ENCODE results near the gene PTGER3.

The PTGER3 gene

DNA sequence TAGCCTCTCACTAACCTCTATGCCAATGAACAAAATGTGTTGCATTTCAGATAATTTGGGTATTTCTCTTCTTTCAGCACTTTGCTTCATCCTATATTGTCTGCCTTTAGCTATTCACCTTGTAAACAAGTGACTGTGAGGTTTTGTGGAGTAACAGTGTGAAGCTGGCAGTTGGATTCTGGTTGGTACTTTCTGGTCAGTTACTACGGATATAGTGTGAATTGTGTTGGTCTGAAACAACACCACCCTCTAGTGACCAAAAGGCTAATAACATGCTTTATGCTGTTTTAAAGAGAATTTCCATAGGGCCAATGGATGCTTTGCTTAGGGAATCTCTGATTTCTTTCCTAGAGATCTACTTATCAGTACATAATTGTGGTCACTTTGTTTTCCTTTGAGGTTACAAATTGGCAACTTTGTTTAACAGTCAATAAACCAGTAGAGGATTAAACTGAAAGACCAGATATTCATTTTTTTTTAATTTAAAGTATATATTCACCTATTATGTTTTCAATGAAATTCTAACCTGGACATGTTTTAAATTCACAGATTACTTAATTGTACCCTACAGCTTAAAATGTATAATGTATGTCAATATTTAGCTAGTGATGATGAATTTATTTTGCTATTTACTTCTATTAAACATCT is 2.5 kb upstream of the PTGER3 start:
- DNase-seq (ENCODE audit: low read depth) = no peak

DNA sequence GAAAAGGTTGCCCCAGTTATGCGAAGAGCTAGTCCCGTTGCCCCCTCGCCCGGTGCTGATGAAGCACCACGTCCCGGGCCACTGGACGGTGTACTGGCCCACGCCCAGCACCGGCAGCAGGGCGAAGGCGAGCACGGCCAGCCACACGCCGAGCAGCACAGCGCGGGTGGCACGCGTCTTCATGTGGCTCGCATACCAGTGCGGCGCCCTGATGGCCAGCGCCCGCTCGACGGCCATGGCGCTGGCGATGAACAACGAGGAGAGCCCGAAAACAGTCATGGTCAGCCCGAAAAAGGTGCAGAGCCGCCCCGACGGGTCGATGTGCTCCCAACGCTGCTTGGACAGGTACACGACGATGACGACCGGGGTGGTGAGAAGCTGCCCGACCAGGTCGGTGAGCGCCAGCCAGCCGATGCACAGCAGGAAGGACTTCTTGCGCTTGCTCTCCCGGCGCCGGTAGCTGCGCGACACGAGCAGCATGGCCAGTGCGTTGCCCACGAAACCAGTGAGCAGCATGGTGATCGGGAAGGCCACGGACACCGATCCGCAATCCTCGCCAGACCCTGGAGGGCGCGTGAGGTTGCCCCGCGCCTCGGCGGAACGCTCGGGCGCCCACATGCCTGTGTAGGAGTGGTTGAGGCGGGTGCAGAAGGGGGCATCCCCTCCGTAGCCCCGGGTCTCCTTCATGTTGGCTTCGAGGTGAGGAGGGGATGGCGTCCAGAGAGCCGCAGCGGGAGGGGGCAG is 553 bp downstream of the PTGER3 start:
- no peak for DNase-seq (ENCODE audit: low read depth)

DNA sequence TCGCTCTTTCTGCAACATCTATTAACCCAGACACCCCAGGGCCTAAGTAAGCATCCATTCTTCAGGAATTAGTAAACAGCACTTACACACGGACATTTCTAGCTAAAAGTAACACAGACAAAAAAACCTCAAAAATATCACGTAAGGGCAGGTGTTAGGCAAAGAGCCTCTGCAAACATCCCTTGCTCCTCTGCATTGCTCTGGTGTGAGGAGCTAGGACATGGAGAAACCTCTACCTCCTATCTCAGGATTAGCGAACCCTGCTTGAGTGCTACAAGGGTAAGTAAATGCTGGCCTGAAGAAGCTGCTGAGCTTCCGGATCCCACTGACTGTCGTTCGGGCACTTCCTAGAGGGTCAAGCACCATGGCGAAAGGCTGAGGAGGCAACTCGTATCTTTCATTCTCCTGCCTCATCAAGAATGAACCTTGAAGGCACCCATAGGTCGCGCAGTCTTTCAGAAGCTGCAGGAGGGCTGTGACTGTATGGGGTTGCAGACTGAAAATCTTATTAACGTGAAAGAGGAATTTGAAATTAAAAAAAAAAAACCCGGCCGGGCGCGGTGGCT is 2.1 kb downstream of the PTGER3 start:
- DNase-seq (ENCODE audit: low read depth) = no peak

DNA sequence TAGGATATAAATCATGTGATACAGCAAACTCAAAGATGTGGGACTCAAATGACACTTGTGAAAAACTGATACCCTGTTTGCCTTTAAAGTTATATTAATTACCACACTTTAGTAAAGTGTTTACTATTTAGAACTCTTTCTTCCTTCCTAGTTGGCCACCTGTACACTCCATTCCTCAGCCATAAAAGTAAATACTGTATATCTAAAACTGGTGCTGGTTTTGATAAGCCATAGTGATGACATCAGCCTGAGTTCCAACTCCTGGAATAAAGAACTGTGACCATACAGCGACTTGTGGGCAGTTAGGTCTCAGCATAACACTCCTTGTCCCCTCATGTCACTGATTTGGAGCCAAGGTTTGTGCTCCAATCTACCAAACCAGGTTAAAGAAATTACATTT is 2.8 kb downstream of the PTGER3 start:
- no peak for DNase-seq (ENCODE audit: low read depth)

DNA sequence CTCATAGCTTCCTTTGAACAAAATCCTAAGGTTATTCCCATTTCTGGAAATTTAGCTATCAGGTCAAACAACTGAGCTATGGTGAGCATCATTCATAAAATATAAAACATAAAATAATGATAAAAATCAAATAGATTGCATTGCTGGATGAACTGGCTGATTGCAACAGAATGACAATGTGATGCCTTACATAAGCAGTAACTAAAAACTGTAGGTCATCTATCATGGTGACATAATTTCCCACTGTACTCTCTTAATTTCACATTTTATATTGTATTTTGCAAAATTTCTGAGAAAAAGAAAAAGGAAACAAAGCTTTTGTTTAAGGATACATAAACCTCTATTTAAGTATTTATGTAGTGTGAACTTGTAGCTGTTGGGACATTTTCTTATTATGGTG is 4.6 kb downstream of the PTGER3 start:
- no peak for DNase-seq (ENCODE audit: low read depth)

DNA sequence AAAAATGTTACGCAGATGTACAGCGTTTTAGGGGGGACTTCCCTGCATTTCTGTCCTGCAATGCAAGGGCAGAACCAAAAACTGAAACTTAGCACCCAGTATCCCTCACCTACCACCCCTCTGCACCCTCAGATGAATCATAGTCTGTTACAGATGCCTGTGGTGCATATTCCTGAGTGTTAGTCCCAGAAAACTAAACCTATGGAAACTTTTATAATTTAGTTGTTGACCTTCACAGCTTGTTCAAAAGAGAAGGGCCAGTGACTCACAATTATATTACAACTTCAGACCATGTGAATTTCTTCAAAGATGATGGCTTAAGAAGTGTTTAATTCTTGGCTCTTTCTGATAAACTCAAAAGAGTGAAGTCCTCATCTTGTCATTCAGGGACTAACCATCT is 5.8 kb downstream of the PTGER3 start:
- no peak for DNase-seq (ENCODE audit: low read depth)

DNA sequence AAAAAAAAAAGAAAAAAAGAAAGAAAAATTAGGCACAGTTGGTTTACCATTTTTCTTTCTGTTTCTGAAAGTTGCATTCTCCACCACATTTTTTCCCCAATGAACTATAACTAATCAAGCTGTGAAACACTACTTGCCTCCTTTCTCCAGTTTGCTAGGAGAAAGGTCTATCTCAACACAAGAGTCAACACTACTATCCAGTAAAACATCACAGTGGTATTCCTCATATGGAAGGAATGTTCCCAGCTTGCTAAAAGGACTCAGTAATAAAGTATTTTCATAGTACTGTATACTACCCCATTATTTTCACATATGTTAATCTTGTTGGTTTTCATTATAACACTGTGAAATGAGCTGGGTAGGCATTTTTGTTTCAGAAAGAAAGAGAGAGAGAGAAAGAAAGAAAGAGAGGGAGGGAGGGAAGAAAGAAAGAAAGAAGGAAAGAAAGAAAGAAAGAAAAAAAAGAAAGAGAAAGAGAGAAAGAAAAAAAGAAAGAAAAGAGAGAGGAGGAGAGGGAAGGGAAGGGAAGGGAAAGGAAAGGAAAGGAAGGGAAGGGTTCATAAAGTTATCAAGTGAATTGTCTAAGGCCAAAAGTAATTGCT is 7.9 kb downstream of the PTGER3 start:
- DNase-seq (ENCODE audit: low read depth) = no peak

DNA sequence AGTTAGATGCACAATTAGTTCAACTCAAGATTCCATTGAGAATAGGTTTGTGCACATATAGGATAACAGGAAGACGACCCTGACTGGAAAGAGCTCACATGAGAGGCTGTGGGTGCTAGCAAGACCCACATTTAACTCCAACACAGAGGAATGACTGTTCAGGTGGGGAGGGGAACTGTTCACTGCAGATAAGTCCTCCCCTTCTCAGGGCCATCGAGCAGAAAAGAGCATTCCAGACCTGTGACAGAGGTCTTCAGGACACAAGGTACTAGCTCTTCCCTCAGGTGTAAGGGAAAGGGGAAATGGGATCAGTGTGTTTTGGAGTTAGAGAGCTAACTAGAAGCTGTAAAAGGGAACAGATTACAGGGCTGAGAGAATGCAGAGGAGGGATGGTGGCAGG is 8.7 kb downstream of the PTGER3 start:
- DNase-seq (ENCODE audit: low read depth) = no peak

DNA sequence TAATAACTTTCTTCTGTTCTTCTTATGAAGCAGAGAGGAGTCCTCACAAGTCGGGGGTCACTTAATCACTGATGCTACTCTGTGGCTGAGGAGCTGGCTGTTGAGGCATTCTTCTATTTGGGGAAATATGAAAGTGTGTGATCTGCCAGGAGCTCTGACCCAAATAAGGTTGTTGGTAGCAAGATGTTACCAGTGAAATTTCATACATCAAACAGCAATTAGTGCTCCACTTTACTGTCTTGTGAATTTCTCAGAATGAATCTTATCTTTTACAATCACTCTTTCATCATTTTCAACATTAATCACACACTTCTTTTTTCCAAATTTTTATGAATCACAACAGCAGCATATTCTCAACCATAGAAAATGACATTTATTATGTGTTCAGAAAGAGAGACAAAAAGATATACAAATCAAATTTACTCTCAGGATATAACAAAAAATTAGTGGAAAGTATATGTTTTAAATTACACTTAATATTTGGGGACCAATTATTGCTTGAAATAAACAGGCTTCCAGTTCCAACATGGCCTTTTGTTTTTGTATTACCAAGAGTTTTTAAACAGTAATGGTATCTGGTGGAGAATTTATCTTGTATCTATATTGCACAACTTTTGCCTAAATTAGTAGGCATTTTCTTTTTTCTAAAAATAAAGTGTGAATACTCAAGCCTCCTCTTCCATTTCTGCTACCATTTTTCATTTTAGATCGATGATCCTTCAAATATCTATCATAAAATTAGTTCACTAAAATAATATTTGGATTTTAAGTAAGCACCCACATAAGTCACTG is 9.6 kb downstream of the PTGER3 start:
- no peak for DNase-seq (ENCODE audit: low read depth)

DNA sequence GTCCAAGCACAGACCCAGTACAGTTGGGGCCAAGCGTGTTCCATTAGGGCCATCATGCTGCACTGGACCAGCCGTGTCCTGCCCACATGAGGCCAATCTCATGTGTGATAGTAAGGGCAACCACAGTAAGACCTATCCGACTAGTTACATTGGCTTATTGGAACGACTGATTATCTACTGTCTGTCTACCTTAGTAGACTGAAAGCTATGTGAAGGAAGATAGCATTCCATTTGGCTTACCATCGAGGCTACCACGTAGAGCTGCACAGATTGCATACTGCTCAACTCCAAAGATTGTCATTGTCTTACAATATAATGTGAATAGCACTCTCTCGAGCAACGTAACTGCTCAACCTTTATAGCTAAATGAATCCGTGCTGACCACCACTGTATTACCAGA is 10.6 kb downstream of the PTGER3 start:
- no peak for DNase-seq (ENCODE audit: low read depth)

DNA sequence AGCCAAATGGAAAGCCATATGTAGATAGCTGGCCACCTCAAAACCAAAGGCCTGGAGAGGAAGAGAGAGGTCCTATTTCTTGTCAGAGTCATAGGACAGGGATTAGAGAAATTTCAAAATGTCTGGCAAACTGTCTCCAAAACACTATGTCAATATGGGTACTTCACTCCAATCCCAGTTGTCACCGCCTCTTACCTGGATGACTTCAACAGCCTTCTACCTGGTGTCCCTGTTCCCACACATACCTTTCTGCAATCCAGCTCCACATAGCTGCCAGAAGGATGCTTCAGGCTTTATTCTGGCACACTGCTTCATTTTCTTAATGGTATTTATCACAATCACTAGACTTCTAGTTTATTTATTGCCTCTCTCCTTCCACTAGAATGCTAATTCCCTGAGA is 14.5 kb downstream of the PTGER3 start:
- DNase-seq (ENCODE audit: low read depth) = no peak

DNA sequence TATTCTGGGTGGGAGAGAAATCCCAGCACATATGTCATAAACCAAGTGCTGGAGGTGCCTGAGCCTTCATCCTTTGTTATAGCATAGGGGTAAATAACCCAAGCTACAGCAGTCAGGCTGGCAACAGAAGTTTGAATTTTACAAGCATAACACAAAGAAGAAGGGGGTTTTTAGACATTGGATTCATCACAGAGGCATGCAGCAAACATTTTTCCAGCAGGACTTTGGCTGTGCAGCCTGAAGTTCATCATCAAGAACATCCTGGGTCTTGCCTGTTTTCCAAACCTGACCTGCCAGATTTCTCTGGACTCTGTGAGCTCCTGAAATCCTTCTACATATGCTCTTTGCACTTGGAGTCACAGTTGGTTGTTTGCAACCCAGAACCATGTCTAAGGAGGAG is 16.2 kb downstream of the PTGER3 start:
- no peak for DNase-seq (ENCODE audit: low read depth)

DNA sequence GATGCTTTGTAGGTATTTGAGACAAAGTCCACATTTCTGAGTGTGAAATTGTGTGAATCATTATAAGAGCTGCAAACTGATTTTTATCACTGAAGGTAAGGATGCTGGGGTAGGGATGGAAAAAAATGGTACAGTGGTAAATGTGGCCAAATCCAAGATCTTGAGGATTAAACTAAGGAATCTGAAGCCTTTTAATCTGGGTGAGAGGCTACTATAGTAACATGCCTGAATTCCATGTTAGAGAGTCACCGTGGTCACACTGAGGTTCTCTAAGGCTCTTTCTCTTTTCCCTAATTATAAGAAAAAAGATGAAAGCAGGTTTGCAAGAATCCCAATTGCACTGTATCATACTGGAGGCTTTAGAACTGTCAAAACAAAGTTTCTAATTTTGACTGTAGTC is 17.6 kb downstream of the PTGER3 start:
- DNase-seq (ENCODE audit: low read depth) = no peak

DNA sequence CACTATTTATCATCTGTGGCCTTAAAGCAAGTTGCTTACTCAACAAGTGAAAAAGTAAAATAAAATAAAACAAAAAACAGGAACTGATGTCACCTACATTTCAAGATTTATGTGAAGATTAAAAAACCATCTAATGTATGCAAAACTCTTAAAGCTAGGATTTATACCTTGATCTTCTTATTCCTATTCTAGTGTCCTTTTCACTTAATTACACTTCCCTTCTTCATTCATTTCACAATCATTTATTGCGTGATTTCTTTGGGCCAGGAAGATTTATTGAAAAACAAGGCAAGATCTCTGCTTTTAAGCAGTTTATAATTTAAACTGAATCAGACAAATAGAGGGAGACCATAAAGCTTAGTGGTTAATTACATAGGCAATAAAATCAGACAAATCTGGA is 18.6 kb downstream of the PTGER3 start:
- DNase-seq (ENCODE audit: low read depth) = no peak

DNA sequence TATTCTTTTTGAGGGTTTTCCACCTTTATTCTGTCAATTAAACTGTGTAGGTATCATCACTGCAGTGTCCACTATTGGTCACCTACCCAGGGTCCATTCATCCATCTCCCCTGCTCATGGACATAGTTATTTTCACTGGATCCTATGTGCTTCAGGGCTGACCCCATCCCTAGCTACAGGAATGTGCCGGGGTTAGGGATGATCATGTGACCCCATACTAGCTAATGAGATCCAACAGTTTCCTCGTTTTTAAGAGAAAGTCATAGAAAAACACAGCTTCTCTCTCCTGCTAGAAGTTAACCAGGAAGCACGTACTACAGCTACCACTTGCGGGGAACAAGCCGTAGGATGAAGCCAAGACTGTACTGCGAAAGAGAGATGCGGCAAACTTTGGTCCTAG is 19.6 kb downstream of the PTGER3 start:
- DNase-seq (ENCODE audit: low read depth) = no peak

DNA sequence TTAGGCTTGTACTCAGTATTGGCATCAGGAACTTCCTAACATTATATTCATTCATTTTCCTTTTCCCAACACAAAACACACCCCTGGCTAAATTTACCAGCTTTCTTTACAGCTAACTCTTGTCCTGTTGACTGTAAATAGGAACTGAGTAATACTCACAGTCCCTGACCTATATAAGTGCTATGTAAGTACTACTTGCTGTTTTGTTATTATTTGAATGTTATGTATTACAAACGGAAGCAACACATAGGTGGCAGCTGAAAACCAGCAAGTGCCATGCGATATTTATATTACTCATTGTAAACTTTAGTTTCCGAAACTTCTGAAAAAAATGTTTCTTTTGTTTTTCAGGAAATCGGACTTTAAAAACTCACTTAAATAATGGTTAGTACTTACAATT is 21.5 kb downstream of the PTGER3 start:
- DNase-seq (ENCODE audit: low read depth) = no peak

DNA sequence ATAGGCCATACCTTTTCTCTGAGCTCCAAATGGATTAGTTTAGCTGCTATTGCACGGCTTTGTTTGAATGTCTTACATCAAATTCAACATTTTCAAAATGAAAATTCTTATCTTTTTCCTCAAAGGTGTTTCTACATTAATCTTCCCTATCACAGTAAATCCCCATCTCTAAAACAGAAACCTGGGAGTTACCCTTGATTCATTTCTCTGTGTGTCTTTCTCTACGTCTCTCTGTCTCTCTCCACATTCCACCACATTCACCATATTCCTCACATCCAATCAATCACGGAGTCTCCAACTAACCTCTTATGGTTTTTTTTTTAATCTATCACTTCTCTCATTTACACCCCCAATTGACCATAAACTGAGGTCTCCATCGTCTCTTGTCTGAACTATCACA is 24.1 kb downstream of the PTGER3 start:
- DNase-seq (ENCODE audit: low read depth) = no peak

DNA sequence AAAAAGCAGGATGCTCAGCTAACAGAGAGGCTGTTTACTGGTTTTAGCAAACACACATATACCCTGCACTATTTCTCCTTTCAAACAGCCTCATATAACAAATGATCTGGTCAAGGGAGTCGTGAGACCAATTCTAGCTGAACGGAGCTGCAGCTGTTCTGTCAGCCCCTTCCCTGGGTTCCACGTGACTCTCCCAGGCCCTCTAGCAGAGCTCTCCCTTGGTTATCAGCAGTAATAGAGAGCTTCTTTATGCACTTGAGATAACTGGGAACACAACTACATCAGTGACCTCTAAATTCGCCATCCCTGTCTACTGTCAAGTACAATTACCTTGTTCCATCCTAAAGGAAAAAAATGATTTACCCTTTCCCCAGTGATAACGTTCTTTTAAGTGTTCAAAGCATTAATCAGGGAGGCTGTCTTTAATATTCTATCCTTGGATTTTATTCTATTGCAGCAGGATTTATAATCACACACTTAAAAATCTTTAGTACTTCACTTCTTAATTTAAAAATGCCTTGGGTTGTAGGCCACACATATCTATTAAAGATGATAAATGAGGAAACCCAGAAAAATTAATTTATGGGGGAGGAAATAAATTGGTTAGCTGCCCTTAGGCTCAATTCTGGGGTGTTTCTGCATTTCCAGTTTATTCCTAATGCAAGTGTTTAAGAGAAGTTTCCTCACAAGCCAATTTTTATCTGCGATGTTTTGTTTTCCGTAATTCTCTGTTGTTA is 28.2 kb downstream of the PTGER3 start:
- no peak for DNase-seq (ENCODE audit: low read depth)

DNA sequence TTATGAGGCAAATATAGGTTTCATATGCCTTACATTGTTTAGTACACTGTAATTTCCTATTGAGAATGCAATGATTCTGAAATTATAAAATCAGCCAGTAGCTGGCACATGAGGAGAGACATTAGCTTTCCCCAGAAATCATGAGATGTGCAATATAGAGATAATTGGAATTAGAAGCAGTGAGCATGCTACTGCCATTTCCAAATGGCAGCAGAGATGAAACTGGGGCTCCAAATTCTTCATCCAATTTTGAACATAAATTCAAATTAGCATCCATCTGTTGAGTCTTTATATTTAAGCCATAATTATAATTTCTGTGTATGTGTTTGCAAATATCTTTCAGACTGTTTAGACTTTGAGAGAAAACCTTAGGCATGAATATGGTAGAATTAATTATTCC is 28.8 kb downstream of the PTGER3 start:
- DNase-seq (ENCODE audit: low read depth) = no peak

DNA sequence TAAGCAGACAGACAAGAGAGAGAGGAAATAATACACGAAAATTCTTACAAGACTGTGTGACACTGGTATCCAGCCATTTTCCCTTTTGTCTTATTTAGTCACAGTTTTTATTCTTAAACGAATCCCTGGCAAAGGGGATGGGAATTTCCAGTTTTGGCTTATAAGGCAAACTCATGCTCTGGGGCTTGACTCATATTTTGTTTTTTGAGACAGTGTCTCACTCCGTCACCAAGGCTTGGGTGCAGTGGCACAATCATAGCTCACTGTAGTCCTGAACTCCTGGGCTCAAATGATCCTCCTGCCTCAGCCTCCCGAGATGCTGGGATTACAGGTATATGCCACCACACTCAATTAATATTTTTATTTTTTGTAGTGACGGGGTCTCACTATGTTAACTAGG is 31.9 kb downstream of the PTGER3 start:
- DNase-seq (ENCODE audit: low read depth) = no peak

DNA sequence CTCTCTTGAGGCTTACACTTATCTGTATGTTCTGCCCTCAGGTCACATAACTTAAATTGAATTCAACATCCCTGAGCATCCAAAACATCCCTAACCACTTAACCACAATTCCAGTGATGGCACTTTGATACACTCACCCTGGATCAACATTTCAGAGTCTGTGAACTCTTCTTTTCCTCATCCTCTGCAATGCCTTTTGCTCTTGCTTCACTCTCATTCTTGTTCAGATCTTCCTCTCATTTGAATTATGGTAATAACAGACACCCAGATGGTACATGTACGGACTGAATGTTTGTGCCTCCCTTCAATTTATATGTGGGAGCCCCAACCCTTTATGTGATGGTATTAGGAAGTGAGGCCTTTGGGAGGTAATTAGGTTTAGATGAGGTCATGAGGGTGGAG is 33.4 kb downstream of the PTGER3 start:
- no peak for DNase-seq (ENCODE audit: low read depth)

All from stimulated activated CD8-positive, alpha-beta memory T cell treated with anti-CD3 and anti-CD28 coated beads, Interleukin-4, amount 100 ng/mL, for 24 hours (primary cell).